COLO829 (cell line): ENCODE results near the gene FBXL20.
"Not testable (repeated sequence)": the region's sequence is repeated elsewhere in the genome, so short reads cannot be mapped to it uniquely, and the experiment has no call there.

ENCODE experiments used
- DNase-seq: peaks from one replicate; pipeline ENCODE4 v3.0.0; 2012; ENCODE audit warnings: low spot score

FBXL20 gene

GRCh38 chr17:39328815-39329214 is 72.6 kb downstream of the FBXL20 start:
- DNase-seq = no peak

DNA sequence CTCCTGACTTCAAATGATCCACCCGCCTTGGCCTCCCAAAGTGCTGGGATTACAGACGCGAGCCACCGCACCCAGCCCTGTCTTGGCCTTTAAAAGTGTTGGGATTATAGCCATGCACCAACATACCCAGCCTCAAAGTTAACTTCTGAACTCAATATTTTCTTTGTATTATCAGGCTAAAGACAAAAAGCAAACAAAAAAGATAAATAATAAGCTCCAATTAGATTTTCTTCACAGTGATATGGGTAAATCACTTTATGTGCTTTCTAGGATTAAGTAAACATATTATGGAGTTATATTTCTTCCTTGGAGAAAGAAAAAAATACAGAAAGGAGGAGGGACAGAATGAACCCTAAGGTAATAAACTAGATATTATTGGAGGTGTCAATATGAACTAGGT is 74.3 kb downstream of the FBXL20 start:
- DNase-seq = no peak

DNA sequence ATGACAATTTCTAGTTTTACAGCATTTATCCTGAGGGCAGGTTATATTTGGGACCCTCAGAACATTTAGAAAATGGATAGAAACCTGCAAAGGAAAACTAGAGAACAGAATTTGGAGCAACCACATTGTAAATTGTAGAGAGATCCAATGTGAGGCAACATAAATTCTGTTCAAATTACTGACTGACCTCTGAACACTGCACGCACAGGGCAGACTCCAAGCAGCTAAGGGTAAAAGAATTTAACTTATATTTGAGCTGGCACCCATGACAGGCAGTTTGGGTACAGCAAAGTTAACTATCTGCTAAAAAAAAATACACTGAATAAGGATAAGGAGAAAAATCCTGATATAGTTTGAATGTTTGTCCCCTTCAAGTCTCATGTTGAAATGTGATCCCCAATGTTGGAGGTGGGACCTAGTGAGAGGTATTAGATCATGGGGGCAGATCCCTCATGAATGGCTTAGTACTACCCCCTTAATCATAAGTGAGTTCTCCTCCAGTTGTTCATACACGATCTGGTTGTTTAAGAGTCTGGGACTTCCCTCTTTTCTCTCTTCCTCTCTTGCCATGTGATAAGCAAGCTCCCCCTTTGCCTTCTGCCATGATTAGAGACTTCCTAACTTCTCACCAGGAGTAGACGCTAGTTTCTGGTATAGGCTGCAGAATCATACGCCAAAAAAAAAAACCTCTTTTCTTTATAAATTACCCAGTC is 75.7 kb downstream of the FBXL20 start:
- no peak for DNase-seq

DNA sequence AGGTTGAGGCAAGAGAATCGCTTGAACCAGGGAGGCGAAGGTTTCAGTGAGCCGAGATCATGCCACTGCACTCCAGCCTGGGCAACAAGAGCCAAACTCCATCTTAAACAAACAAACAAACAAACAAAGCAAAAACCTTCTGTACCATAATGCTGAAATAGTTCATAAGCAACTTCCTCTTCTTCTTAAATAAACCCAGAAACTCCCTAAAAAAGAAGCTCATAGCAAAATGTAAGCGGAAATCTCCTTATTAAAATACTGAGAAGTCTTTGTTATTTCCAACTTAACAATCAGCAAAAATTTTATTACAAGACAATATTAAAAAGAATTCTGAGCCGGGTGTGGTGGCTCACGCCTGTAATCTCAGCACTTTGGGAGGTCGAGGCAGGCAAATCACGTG is 82.8 kb downstream of the FBXL20 start:
- DNase-seq = no peak

GRCh38 chr17:39306509-39307212 is 94.8 kb downstream of the FBXL20 start:
- no peak for DNase-seq

GRCh38 chr17:39305978-39306377 is 95.4 kb downstream of the FBXL20 start:
- DNase-seq = no peak

GRCh38 chr17:39304188-39304587 is 97.2 kb downstream of the FBXL20 start:
- no peak for DNase-seq

GRCh38 chr17:39294060-39294459 is 107.4 kb downstream of the FBXL20 start:
- DNase-seq = no peak

GRCh38 chr17:39292546-39292945 is 108.9 kb downstream of the FBXL20 start:
- not testable (repeated sequence) for DNase-seq

DNA sequence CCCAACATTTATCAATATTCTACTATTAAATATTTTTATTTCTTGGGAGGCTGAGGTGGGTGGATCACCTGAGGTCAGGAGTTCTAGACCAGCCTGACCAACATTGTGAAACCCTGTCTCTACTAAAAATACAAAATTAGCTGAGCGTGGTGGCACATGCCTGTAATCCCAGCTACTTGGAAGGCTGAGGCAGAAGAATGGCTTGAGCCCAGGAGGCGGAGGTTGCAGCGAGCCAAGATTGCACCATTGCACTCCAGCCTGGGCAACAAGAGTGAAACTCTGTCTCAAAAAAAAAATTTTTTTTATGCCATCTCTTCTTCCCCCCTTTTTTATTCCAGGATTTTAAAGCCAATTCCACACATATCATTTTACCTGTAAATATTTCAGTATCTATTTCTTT is 114.9 kb downstream of the FBXL20 start:
- DNase-seq = not testable (repeated sequence)

GRCh38 chr17:39284685-39285084 is 116.7 kb downstream of the FBXL20 start:
- DNase-seq = no peak

DNA sequence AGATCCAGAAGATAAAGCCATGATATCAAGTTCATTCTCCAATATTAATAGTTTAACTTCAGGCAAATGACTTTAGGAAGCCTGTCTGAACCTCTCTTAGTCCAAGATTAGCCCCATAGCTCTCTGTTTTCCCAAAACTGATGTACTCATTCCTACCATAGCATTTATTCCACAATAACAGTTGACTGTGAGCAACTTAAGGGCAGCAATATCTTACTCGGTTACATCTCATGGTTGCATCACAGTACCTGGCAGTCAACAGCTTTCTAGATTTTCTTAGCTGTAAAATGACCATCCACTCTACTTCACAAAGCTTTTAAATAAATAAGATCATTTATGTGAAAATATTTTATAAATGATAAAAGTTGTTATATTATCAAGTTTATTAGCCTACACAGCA is 117.5 kb downstream of the FBXL20 start:
- no peak for DNase-seq

DNA sequence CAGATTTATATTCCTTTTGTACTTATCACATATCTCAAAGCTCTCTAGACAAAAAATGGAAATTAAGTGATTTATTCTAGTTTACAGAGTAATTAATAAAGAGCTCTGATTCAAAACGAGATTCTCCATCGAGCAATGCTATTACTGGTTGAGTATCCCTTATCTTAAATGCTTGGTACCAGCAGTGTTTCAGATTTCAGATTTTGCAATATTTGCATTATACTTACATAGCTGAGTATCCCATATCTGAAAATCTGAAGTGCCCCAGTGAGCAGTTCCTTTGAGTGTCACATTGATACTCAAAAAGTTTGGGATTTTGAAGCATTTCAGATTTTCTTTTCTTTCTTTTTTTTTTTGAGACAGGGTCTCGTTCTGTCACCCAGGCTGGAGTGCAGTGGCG is 118.3 kb downstream of the FBXL20 start:
- no peak for DNase-seq

DNA sequence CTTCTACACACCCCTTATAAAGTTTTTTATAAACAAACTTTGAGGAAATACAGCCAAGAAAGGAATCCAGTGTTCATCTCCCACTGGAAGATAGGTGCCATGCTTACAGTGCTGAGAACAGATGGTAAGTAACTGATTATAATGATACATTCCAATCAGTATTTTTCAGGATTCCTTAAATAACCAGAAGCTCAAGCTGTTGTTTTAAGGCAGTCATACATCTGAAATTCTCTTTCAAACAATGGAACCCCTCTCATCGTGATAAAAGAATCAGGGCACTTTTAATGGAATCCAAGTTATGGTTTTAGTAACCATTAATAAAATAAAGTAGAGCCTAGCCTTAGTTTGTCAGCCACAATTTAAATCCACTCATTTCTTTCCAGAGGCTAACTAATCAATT is 119.6 kb downstream of the FBXL20 start:
- DNase-seq = no peak

- not testable (repeated sequence) for DNase-seq
These were observed 123.2 kb downstream of the FBXL20 start for GRCh38 chr17:39278246-39278645.

GRCh38 chr17:39277110-39277509 is 124.3 kb downstream of the FBXL20 start:
- DNase-seq = no peak

GRCh38 chr17:39276113-39276512 is 125.3 kb downstream of the FBXL20 start:
- DNase-seq = no peak

GRCh38 chr17:39271546-39271945 is 129.9 kb downstream of the FBXL20 start:
- DNase-seq = no peak

DNA sequence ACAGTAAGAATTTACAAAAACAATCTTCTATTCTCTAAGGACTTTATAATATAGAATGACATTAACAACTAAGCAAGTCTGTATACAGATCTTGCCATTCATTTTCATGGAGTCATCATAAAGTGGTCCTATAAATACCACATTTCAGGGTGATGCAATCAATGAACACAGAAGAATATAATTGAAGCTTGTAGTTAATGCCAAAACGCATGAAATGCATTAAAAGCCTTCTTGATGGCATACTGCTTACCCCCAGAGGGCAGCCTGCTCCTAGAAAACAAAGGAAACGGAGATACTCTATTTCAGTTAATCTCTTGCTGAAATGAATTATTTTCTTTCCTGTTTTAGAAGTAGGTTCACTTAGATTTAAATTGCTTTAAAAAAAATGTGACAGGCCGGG is 130.5 kb downstream of the FBXL20 start:
- peak; percentile 65 for DNase-seq

GRCh38 chr17:39264119-39264518 is 137.3 kb downstream of the FBXL20 start:
- DNase-seq = no peak

DNA sequence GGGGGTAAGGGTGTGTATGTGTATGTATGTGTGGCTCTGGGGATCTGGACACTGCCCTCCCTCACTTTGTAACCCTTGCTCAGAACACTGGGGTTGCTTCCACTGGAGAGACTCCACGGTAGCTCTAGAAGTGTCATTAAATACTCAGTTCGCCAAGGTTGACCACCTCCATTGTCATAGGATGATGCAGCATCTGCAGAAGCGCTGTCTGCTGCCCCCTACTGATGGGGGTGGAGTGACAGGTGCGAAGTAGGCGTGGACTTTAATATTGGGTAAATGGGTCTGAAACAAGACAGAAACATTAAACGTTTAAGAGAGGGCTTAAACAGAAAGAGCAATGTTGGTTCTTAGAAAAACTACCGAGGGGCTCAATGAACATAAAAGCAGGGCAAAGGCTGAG is 140.1 kb downstream of the FBXL20 start:
- no peak for DNase-seq

DNA sequence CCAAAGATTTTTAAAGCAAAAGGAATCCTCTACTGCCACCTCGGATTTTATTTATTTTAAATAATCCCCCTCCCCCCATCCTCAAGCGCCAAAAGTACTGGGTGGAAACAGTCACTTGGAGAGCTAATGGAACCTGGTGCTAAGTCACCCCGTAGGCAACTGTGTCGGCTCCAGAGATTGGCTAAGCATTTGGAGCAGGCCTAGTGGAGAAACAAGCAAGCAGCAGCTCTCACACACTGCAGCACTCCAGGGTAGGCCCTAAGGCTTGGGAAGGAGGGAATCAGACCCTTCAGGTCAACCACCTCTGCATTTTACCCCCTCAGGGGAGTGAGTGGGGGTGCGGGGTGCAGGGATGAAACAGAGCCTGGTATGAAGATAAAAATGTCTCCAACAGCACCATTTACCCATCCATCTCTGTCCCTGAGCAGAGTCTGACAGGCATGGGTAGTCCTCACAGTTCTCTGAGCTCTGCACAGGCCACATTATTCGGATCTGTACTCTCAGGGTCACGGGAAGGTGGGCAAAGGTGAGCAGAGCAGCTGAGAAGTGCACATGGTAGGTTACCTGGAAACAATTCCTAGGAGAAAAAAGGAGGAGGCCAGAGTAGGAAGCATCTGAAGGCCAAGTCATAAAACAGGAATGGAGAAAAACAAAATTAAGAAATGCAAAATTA is 148.5 kb downstream of the FBXL20 start:
- no peak for DNase-seq

DNA sequence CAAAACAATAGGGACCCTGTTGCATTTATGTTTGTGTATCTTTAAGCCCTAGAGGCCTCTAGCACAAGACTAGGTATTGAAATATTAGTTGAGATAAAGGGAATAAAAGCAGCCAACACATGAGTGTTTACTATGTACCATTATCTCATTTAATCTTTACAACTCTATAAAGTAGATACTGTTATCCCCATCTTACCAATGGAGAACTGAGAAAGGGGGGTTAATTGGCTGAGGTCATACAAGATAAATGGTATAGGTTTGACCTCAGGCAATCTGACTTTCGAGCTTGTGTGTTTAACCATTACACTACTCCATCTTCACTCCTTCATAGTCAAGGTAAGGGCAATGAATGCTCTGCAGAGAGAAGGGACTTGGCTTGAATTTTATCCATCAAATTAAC is 149.4 kb downstream of the FBXL20 start:
- no peak for DNase-seq
